Large intestine (tissue), 12 donors: ENCODE measurements around the gene ASL. TPM values are rescaled to one million over a fixed set of nuclear protein-coding genes. Genes with fewer than 3 reads are reported as not detected.
"Not testable (repeated sequence)": the region's sequence is repeated elsewhere in the genome, so short reads cannot be mapped to it uniquely, and the experiment has no call there.

Experiments
- DNase-seq, 2 donors: peaks; one replicate each; pipeline versions ENCODE4 v3.0.0 to v3.0.0-alpha.2; 2013
- H3K27ac ChIP-seq: one replicate; pipeline ENCODE4 v1.5.1; 2013; ENCODE audit warnings: low read length
- H3K27me3 ChIP-seq: 2 replicates; pipeline ENCODE4 v1.6.1; 2013; ENCODE audit warnings: low read length; ENCODE audit not compliant: control insufficient read depth, insufficient read depth
- H3K36me3 ChIP-seq: 2 replicates; pipeline ENCODE4 v1.6.1; 2013; ENCODE audit warnings: low read length; ENCODE audit not compliant: control insufficient read depth, insufficient read depth
- H3K4me1 ChIP-seq: one replicate; pipeline ENCODE4 v1.6.1; 2013; ENCODE audit warnings: low read length; ENCODE audit not compliant: control insufficient read depth, insufficient read depth
- H3K4me3 ChIP-seq: one replicate; pipeline ENCODE4 v1.5.1; 2013; ENCODE audit warnings: low read length
- H3K9me3 ChIP-seq: one replicate; pipeline ENCODE4 v1.6.1; 2013; ENCODE audit warnings: mild to moderate bottlenecking, low read depth, low read length, moderate library complexity; ENCODE audit not compliant: control insufficient read depth
- WGBS: methylation state at CpG from one replicate; pipeline ENCODE4 v1.1.5; 2013; ENCODE audit warnings: low lambda C conversion rate; ENCODE audit not compliant: insufficient coverage; 5-methylcytosine and 5-hydroxymethylcytosine counted together
- long read RNA-seq, 11 donors: transcript quantifications; one replicate each; lab custom pipeline, GENCODE V29; 2026
- polyA plus RNA-seq: library from polyadenylated mRNA; unstranded; fragments of 120-200 nt; gene quantifications from one replicate; pipeline ENCODE4 v1.2.1, GENCODE V29; 2013

Gene ASL
- 103 TPM for polyA plus RNA-seq
- long read RNA-seq, donor 1, transcript ASL-205 (16 exons, 1,622 nt) = major isoform, 10 of 33 reads
- long read RNA-seq, donor 1, partial matches to known transcripts = 18 of 33 reads
- long read RNA-seq, donor 1, other reads (novel, unspliced or antisense) = 0 of 33 reads
- long read RNA-seq, donor 2, transcript ASL-205 (16 exons, 1,622 nt) = minor isoform, 7 of 79 reads
- long read RNA-seq, donor 2, transcript ASL-201 (17 exons, 2,143 nt) = major isoform, 11 of 79 reads
- long read RNA-seq, donor 2, partial matches to known transcripts = 56 of 79 reads
- long read RNA-seq, donor 2, other reads (novel, unspliced or antisense) = 0 of 79 reads
- long read RNA-seq, donor 3, transcript ASL-201 (17 exons, 2,143 nt) = major isoform, 26 of 93 reads
- long read RNA-seq, donor 3, transcript ASL-205 (16 exons, 1,622 nt) = minor isoform, 14 of 93 reads
- long read RNA-seq, donor 3, partial matches to known transcripts = 52 of 93 reads
- long read RNA-seq, donor 3, other reads (novel, unspliced or antisense) = 0 of 93 reads
- long read RNA-seq, donor 4, partial matches to known transcripts = 0 of 3 reads
- long read RNA-seq, donor 4, other reads (novel, unspliced or antisense) = 0 of 3 reads
- long read RNA-seq, donor 5, transcript ASL-205 (16 exons, 1,622 nt) = major isoform, 8 of 34 reads
- long read RNA-seq, donor 5, partial matches to known transcripts = 22 of 34 reads
- long read RNA-seq, donor 5, other reads (novel, unspliced or antisense) = 0 of 34 reads
- long read RNA-seq, donor 6, transcript ASL-201 (17 exons, 2,143 nt) = major isoform, 10 of 26 reads
- long read RNA-seq, donor 6, transcript ASL-205 (16 exons, 1,622 nt) = minor isoform, 8 of 26 reads
- long read RNA-seq, donor 6, partial matches to known transcripts = 8 of 26 reads
- long read RNA-seq, donor 6, other reads (novel, unspliced or antisense) = 0 of 26 reads
- long read RNA-seq, donor 7, transcript ASL-201 (17 exons, 2,143 nt) = minor isoform, 5 of 22 reads
- long read RNA-seq, donor 7, transcript ASL-205 (16 exons, 1,622 nt) = major isoform, 6 of 22 reads
- long read RNA-seq, donor 7, partial matches to known transcripts = 6 of 22 reads
- long read RNA-seq, donor 7, other reads (novel, unspliced or antisense) = 0 of 22 reads
- long read RNA-seq, donor 8, transcript ASL-201 (17 exons, 2,143 nt) = major isoform, 20 of 63 reads
- long read RNA-seq, donor 8, transcript ASL-205 (16 exons, 1,622 nt) = minor isoform, 7 of 63 reads
- long read RNA-seq, donor 8, partial matches to known transcripts = 28 of 63 reads
- long read RNA-seq, donor 8, other reads (novel, unspliced or antisense) = 5 of 63 reads
- long read RNA-seq, donor 9, transcript ASL-201 (17 exons, 2,143 nt) = major isoform, 14 of 52 reads
- long read RNA-seq, donor 9, transcript ASL-205 (16 exons, 1,622 nt) = minor isoform, 8 of 52 reads
- long read RNA-seq, donor 9, partial matches to known transcripts = 26 of 52 reads
- long read RNA-seq, donor 9, other reads (novel, unspliced or antisense) = 0 of 52 reads
- long read RNA-seq, donor 10, transcript ASL-201 (17 exons, 2,143 nt) = major isoform, 19 of 54 reads
- long read RNA-seq, donor 10, transcript ASL-205 (16 exons, 1,622 nt) = minor isoform, 8 of 54 reads
- long read RNA-seq, donor 10, partial matches to known transcripts = 25 of 54 reads
- long read RNA-seq, donor 10, other reads (novel, unspliced or antisense) = 0 of 54 reads
- long read RNA-seq, donor 11, transcript ASL-201 (17 exons, 2,143 nt) = minor isoform, 8 of 45 reads
- long read RNA-seq, donor 11, transcript ASL-205 (16 exons, 1,622 nt) = major isoform, 13 of 45 reads
- long read RNA-seq, donor 11, partial matches to known transcripts = 17 of 45 reads
- long read RNA-seq, donor 11, other reads (novel, unspliced or antisense) = 5 of 45 reads

DNA sequence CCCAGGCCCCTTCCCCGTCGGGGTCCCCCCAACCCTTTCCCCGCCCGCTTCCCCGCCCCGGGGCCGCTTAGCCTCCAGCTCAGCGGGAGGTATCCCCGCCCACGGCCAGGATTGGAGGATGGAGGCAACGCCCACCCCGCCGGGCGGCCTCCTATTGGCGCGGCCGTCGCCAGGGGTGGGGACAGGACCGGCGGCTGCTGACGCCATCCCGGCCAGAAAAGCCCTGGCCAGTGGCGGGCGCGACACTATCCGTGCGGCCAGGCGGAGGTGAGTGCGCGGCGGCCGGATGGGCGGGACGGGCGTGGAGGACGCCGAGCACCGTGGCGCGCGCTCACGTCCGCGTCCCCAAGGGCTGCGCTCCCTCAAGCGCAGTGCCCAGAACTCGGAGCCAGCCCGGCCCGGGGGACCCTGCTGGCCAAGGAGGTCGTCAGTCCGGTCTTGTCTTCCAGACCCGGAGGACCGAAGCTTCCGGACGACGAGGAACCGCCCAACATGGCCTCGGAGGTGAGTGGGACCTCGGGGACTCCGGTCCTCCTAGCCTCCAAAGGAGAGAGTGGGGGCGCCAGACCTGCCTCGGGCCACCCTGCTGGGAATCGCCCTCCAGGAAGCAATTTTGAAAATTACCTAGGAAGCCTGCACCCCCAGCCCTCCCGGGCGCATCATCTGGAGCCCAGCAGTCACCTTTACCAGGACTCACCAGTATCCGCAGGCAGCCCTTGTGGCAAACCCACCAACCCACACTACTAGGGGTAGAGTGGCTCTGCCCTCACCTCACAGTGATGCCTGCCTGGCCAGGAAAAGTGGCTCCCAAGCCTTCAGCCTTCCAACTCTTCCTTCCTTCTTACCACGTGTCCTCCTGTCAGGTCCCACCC is at the start of gene ASL:
Gene ASL (plus strand): TSS at position 230 of the 872 bp plus-strand sequence. CDS start 263 bp downstream, at position 493.
- H3K36me3 ChIP-seq = peaks cover 18% of the 10 kb centered on the region
- H3K4me1 ChIP-seq = peaks cover 8% of the 10 kb centered on the region
- no CpG with 5 or more reads among the region's 67 CpGs for WGBS
- no peaks in the 10 kb centered on the region for H3K27me3 ChIP-seq
- no peaks in the 10 kb centered on the region for H3K9me3 ChIP-seq
- H3K4me3 ChIP-seq = peak within 1 kb of the TSS; percentile 81
- H3K27ac ChIP-seq = peak within 1 kb of the TSS; percentile 97
- peak; percentile 93 to 96 for DNase-seq

DNA sequence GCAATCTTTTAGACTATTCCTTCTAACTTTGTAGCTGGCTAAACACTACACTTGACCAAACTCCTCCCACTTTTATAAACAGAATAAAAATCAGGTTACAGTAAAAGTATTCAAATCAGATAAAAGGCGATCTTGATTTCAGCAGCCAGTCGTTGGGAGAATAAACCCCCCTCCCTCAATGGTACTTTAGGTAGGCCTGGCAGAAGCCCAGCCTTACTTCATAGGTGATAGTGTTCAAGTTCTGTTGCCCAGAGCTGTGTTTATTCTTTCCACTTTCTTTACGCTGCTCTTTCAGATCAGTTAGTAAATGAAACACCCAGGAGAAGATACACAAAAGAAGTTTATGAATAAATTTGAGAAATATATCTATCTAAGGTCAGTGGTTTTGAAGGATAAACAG is 47.3 kb upstream of the ASL start:
- not testable (repeated sequence) for H3K4me3 ChIP-seq, H3K27ac ChIP-seq, H3K27me3 ChIP-seq, H3K4me1 ChIP-seq, H3K36me3 ChIP-seq, H3K9me3 ChIP-seq, DNase-seq
- WGBS = no CpG with 5 or more reads among the region's 3 CpGs

DNA sequence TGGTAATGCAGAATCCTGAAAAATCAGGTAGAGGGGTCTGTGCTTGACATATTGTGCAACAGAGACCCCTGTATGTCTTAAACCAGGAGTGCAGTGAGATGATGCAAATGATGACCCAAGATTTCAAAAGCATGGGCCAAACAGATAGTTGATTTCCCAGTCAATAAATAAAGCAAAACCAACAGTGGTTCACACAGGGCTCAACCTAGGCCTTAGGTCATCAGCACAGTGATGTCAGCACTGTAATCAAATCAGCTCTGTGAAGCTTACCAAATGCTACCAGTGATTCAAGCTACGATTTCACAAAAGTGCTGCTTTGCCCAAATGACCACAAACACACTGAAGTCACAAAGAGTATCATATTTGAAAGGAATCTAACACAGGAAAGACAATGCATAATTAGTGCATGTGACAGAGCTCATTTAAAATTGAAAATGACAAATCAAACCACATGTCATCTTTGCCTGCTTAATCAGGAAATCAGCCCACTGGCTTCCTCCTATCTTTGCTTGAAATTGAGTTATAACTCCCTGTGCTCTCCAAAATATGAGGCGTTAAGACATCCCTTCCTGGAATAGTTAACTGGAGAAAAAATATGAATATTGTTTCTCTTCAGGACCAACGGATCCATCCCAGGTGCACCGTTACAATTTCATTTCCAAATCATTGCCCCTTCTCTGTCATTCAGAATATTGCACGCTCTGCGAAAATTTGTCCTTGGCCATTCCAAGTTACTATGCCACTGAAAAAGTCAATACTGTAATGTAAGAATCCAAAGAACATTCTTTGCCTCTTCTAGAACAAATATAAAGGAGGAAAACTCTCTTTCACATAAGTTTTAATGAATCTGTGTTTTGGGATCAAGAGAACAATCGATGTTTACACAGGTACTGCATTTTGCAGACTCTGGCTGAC is 41.9 kb upstream of the ASL start:
- Histone ChIP-seq H3K36me3 (no peaks in the 10 kb centered on the region), H3K27me3 (no peaks in the 10 kb centered on the region), H3K9me3 (no peaks in the 10 kb centered on the region), H3K27ac (no peak overlapping the region), H3K4me3 (no peak overlapping the region), H3K4me1 (no peaks in the 10 kb centered on the region)
- DNase-seq = no peak
- no CpG with 5 or more reads among the region's 7 CpGs for WGBS

DNA sequence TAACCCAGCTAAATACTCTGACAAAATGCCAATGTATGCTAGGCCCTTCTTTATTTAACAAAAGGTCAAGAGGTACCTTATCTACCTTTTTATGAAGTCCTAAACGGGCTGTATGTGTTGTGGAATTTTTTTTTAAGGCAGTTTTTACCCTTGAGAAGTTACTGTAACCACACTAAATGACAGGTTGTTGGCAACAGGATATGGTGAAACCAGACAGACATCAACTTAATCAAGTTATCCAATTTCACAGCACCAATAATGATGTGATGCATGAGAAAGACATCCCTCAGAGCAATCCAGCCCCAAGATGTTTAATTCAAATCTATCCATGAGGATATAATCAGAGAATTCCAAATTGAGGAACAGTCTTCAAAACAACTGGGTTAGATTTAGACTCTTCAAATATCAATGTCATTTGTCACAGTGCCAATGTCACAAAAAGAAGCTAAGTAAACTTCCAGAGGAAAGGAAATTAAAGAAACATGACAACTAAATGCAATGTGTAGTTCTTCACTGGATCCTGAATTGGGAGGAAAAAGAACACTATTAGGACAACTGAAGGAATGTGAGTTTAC is 41.1 kb upstream of the ASL start:
- no CpG with 5 or more reads among the region's 1 CpG for WGBS

DNA sequence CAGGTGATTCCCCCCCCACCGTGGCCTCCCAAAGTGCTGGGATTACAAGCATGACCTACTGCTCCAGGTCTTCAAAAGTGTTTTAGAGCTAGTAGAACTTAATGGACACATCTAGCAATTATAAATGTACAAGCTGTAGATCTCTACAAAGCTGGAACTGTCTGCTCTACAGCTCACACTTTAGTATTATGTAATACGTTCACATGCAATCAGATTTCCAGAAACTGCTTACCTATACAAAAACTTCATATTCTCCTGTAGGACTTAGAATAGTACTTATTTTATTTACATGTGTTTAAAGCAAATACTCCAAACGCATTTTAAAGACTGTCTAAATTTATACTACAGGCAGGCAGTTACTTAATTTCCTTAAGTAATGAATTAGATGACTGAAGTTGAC is 39.2 kb upstream of the ASL start:
- no peaks in the 10 kb centered on the region for H3K4me1 ChIP-seq
- H3K27me3 ChIP-seq = no peaks in the 10 kb centered on the region
- DNase-seq = no peak
- no CpG with 5 or more reads among the region's 3 CpGs for WGBS
- H3K27ac ChIP-seq = no peak overlapping the region
- no peaks in the 10 kb centered on the region for H3K9me3 ChIP-seq
- H3K4me3 ChIP-seq = no peak overlapping the region
- H3K36me3 ChIP-seq = no peaks in the 10 kb centered on the region

More for the DNA sequence above, 41.1 kb upstream of the ASL start:
- not testable (repeated sequence) for H3K9me3 ChIP-seq, H3K4me3 ChIP-seq, DNase-seq, H3K27me3 ChIP-seq, H3K36me3 ChIP-seq, H3K27ac ChIP-seq, H3K4me1 ChIP-seq

DNA sequence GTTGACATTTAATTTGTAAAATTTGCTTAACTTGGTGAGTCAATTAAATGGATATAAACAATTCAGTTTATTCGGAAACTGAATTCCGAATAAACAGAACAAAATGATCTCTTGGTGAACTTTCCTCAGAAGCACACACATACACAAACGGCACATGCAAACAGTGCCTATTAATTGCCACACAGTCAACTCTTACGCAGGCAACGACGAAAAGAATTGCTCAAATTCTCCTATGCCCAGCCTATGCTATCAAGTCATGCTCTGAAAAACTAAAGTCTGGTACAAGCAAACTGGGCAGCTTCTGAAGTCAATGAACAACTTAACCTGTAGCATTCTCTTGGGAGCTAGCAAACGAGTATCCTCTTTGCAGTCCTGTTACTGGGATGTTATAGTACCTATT is 38.8 kb upstream of the ASL start:
- no peak overlapping the region for H3K4me3 ChIP-seq
- no peaks in the 10 kb centered on the region for H3K27me3 ChIP-seq
- no peak for DNase-seq
- H3K4me1 ChIP-seq = no peaks in the 10 kb centered on the region
- H3K27ac ChIP-seq = no peak overlapping the region
- H3K36me3 ChIP-seq = no peaks in the 10 kb centered on the region
- WGBS = 93% methylated on average over 2 of the region's 7 CpGs
- H3K9me3 ChIP-seq = no peaks in the 10 kb centered on the region

DNA sequence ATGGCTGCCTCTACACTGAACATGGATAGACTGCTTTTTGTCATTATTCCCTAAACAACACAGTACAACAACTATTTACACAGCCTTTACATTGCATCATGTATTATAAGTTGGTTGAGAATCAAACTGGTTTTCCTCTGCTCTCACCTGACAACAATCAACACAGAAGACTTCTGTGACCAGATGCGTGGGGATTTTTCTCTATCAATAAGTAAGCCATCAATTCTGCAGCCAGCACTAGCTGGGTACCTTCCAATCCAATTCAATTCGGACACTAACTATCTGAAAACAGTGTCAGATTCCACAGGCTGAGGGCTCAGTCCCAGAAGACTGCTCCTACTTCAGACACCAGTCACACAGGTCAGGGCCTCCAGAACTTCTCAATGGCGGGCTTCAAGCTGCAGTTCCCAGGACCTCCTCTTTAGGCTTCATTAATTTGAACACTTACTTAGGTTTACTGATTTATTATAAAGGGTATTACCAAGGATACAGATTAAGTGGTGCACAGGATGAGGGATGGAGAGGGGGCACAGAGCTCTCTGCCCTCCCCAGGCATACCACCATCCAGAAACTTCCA is 36.4 kb upstream of the ASL start:
- peaks cover 4% of the 10 kb centered on the region for H3K4me1 ChIP-seq
- no peak overlapping the region for H3K27ac ChIP-seq
- H3K36me3 ChIP-seq = no peaks in the 10 kb centered on the region
- WGBS = no CpG with 5 or more reads among the region's 3 CpGs
- H3K9me3 ChIP-seq = no peaks in the 10 kb centered on the region
- H3K27me3 ChIP-seq = no peaks in the 10 kb centered on the region
- no peak for DNase-seq
- H3K4me3 ChIP-seq = no peak overlapping the region
